GM21576 (cell line): Measurements from ENCODE around the gene DGKD.

Source experiments
- ATAC-seq: cut with Tn5 transposase; IDR thresholded peaks from one replicate; pipeline ENCODE4 v1.9.1; 2021; ENCODE audit warnings: mild to moderate bottlenecking, moderate library complexity; ENCODE audit not compliant: unreplicated experiment

Gene DGKD

DNA sequence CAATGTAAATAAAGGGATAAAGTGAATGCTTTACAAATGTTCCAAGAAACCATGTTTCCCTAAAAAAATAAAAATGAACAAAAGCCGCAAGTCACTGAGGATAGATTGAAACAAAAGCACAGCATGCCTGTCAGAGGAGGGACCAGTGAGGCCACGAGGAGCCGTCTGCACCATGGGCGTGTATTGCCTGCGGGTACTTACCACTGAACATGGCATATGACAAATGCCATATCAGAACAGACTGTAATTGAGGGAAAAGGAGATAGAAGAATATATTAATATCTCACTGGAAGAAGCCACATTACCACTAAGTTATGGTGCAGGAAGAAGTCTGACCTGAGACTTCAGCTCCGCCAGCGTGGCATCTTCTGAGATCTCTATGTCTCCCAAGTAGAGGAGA, 136.5 kb downstream of the DGKD start:
- ATAC-seq: no peak

DNA sequence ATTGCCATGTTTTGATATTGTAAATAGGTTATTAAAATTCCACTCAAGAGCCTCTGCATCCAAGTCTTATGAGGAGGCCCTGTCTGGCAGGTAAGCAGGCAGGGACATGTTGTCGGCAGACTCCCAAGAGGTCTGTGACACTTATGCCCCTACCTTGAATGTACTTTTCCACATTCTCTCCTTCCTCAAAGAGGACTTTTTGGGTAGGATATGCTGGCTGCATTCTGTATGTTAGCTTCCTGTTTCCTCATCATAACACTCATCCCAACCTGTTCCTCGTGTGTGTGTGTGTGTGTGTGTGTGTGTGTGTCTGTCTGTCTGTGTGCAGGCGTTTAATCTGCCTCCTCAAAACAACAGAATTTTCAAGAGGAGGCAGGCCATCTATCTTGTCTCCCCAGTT, 137.0 kb downstream of the DGKD start:
- ATAC-seq: no peak

DNA sequence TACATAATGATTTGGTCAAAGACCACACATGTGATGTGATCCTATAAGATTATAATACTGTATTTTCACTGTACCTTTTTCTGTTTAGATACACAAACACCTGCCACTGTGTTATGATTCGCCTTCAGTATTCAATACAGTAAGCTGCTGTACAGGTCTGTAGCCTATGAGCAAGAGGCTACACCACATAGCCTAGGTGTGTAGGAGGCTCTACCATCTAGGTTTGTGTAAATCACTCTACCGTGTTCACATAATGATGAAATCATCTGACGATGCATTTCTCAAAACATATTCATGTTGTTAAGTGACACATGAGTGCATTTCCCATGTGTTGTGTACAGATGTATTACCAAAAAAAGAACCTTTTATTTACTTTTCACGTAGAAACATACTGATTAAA, 137.8 kb downstream of the DGKD start:
- no peak for ATAC-seq

DNA sequence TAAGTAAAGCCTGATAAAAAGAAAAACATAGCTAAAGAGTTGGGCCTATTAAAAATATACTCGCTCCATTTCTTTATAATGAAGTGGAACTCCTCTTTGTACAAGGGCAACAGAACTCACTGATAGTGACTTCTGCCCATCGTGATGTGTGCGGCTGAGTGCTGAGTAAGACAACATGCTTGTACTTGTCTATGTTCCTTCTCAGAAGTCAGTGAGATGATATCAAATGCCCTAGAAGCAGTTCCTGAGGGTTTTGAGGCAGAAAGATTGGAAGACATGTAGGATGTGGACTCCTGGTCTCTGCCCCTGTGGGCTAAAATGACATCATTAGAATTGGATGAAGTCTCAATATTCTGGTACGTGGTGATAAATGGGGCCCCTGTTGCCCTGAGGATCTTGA, 138.5 kb downstream of the DGKD start:
- no peak for ATAC-seq

DNA sequence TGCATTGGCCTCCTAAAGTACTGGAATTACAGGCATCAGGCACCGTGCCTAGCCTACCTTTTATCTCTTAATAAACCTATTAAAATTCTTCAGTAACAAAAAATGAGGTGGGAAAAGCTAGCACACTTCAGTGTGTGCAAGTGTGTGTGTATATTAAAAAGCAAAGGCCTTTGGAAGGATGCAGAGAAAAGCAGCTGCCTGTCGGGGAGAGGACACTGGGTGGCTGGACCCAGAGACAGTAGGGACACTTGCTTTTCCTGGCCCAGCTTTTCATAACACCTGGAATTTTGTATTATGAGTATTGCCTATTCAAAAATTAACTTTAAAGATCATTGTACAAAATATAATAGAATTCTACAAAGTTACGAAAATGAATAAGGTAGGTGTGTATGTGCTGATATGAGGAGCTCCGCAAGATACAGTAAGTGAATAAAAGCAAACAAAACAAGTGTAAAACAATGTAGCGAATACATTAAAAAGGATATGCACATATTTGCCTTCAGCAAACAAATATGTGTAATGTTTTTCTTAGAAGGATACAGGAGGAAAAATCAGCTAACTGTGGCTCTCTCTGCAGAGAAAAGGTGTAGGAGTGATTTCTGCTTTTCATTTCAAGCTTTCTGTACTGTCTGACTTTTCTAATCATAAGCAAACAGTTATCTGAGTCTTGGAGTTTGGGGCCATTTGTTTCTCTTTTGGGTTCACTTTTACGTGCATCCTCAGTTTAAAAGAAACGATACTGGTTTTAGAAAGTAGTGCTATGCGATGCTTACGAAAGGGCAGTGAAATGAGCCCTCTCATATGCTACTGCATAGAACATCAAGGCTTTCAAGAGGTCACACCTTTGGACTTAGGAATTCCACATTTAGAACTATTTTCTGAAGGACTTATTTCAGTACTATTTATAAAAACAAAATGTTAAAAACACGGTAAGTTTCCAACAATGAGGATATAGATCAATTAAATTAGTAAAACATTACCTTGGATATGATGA, 141.5 kb downstream of the DGKD start:
- ATAC-seq: no peak

DNA sequence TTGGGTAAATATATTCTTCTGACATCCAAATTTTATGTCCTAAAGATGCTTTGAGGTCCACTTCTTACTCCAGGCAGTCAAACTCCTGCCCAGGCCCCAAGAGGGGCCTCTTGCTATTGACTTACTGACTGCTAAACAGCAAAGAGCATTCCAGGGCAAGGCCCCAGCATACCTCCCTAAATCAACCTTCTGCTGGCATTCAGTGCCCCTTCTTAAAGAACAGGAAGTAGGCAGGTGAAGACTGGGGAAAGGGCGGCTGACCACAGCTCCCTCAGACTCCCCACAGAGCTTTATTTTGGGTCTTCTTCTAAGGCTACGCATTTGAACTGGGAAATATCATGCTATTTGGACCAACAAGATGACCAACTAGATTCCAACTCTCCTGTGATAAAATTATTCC, 143.4 kb downstream of the DGKD start:
- ATAC-seq: no peak

DNA sequence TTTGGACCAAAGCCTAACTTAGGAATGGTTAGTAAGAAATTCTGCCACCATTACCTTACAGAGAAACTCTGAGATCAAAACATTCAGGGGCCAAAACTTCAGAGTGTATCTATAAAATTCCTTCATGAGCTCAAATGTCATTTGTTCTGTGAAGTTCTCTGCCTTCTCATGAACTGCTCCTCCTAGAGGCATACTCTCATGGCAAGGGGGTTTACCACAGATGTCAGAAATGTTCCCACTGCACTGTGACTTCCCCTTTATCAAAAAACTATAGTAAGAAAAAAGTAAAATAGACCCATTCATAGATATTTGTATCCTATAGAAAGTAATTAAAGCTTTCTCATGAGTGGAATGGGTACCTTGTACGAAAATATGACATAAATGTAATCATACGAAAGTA, 143.8 kb downstream of the DGKD start:
- ATAC-seq: no peak

DNA sequence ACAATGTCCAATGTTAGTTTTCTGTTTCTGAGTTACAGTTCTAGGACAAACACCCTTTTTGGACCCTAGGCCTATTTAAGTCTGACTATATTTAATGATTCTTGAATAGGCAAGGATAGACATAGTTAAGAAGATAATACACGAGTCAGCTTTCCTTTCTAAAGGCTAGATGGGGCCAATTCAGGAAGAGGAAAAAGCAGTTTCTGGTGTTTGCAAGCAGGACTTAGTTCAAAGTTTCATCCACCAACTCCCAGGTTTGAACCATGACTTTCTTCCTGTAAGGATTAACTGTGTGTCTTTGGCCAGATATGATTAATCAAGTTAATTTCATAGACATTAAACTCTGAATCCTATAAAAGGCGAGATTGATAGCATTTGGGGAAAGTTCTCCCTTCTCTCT, 145.6 kb downstream of the DGKD start:
- no peak for ATAC-seq

DNA sequence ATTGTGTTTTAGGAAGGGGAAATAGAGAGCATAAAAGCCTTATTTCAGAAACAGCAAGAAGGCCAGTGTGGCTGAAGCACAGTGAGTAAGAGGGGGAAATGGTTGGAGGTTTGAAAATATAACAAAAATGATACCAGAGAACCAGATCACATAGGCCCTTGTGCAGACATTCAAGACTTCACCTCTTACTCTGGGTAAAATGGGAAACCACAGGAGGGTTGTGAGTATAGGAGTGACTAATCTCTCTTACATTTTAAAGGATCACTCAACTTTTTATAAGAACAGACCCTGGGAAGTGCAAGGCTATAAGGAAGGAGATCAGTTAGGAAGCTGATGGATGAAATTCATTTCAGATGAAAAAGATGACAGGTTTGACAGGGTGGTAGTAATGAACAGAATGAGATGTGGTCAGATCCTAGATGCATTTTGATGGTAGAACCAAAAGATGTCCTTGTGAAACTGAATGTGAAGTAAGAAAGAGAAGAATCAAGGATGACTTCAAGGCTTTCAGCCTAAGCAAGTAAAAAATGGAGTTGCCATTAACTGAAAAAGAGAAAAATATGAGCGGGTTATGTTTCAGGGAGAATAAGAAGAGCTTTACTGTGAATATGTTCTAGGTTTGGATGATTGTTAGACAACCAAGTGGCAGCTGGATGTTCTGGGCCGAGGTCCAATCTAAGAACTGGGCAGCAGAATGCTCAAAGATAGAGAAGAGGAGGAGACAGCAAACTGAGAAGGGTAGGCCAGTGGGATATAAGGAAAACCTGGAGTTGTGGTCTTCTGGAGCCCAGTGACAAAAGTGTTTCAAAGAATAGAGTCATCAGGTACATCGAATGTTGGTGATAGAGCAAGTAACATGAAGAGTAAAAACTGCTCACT, 147.1 kb downstream of the DGKD start:
- peak; percentile 61 for ATAC-seq

DNA sequence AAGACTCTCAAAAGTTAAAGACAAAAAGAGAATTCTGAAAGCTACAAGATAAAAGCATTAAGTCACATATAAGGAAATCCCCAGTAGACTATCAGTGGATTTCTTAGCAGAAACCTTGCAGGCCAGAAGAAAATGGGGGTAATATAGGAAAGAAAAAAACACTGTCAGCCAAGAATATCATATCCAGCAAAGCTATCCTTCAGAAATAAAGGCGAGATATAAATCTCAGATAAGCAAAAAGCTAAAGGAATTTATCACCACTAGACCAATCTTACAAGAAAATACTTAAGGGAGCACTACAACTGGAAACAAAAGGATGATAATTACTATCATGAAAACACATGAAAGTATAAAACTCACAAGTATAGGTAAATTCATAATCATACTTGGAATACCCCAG, 149.2 kb downstream of the DGKD start:
- no peak for ATAC-seq

DNA sequence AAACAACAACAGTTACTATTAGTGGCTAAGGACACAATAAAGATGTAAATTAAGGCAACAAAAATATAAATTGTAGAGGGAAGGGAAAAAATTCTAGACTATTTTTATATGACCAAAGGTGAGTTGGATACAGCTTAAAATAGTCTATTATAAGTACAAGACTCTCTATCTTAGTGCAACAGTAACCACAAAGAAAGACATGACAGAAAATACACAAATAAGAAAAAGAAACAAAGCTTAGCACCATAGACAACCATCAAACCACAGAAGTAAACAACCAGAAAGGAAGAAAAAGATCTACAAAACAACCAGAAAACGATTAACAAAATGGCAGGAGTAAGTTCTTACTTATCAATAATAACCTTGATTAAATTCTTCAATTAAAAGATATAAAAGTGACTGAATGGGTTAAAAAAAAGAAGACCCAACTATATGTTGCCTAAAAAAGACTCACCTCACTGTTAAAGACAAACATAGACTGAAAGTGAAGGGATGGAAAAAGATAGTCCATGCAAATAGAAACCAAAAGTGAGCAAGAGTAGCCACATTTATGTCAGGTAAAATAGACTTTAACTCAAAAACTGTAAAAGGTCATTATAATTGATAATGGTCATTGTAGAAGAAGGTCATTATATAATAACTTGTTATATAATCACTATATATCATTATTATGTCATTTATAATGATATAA, 149.8 kb downstream of the DGKD start:
- no peak for ATAC-seq

DNA sequence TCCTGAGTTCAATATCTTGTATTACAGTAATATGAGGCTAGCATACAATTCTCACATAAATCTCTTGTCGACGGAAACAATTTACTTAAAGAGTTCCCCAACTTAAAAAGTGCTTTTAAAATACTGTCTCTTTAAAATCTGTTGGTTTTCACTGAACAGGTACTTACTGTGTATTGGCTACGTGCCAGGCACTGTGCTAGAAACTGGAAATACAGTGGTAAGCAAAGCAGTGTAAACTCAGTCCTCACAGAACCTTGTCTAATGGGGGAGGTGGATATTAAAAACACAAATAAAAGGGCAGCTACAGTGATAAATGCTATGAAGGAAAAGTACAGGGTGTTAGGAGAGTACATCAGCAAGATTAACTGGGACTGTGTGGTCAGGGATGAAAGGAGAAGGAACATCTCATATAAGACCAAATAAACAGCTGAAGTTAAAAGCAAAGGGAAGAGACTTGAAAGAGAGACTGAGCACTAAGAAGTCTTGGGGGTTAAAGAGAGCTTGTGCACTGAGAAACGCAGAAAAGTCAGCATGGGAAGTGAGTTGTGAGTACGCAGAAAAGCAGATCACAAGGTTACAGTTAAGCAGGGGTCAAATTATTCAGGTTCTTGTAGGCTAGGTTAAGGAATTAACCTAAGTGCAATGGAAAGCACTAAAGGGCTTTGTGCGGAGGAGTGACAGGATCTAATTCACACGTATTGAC, 159.8 kb downstream of the DGKD start:
- no peak for ATAC-seq

DNA sequence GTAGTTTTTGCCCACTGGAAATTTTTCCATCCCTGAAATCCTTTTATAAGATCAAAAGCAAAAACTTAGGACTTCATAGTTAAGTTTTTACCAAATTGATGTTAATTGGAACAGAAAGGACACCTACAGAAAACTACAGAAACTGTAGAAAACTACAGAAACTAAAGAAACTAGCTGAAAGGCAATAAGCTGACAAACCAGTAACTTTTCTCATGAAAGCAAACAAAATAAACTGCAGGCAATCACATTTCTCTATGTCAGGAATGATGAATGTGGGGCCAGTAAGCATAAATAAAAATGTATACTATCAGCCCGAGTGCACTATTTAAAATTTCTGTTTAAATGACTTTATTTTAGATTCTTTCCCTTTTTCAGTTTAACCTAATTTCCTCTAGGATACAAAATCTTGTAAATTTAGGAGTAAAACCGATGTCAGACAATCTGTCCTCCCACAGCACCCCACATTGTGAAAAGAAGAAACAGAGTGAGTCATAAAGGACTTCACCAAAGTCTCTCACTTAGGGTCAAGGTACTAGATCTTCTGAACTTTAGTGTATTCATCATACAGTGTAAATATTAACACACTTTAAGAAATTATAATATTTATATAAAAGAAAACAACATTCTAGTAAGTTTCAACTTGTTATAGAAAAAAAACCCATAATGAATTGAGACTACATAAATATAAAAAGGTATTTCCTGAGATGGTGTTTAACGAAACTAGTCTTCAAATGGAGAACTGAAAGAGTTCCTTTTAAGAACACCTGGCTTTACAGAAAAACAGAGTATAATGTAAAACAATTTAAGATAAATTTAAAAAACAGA, 165.7 kb downstream of the DGKD start:
- peak; percentile 93 for ATAC-seq
